ENCODE results near the gene UPF2.

UPF2 gene

GRCh38 chr10:11901454-11901832, 141.2 kb downstream of the UPF2 start:
- TF ChIP-seq, protein P1, sequence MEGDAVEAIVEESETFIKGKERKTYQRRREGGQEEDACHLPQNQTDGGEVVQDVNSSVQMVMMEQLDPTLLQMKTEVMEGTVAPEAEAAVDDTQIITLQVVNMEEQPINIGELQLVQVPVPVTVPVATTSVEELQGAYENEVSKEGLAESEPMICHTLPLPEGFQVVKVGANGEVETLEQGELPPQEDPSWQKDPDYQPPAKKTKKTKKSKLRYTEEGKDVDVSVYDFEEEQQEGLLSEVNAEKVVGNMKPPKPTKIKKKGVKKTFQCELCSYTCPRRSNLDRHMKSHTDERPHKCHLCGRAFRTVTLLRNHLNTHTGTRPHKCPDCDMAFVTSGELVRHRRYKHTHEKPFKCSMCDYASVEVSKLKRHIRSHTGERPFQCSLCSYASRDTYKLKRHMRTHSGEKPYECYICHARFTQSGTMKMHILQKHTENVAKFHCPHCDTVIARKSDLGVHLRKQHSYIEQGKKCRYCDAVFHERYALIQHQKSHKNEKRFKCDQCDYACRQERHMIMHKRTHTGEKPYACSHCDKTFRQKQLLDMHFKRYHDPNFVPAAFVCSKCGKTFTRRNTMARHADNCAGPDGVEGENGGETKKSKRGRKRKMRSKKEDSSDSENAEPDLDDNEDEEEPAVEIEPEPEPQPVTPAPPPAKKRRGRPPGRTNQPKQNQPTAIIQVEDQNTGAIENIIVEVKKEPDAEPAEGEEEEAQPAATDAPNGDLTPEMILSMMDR (conservative IDR thresholded peaks at IDR 0.05; ENCODE audit: control insufficient read depth, insufficient read depth, low read depth, low read length): no peak
- DNase-seq (ENCODE audit: low read depth): no peak
- no peak overlapping the region for H3K4me3 ChIP-seq (ENCODE audit: control insufficient read depth, low read depth, low read length)

GRCh38 chr10:11901036-11901301, 141.6 kb downstream of the UPF2 start:
- TF ChIP-seq, protein P1 (conservative IDR thresholded peaks at IDR 0.05; ENCODE audit: control insufficient read depth, insufficient read depth, low read depth, low read length): no peak
- no peak for DNase-seq (ENCODE audit: low read depth)
- no peak overlapping the region for H3K4me3 ChIP-seq (ENCODE audit: control insufficient read depth, low read depth, low read length)

DNA sequence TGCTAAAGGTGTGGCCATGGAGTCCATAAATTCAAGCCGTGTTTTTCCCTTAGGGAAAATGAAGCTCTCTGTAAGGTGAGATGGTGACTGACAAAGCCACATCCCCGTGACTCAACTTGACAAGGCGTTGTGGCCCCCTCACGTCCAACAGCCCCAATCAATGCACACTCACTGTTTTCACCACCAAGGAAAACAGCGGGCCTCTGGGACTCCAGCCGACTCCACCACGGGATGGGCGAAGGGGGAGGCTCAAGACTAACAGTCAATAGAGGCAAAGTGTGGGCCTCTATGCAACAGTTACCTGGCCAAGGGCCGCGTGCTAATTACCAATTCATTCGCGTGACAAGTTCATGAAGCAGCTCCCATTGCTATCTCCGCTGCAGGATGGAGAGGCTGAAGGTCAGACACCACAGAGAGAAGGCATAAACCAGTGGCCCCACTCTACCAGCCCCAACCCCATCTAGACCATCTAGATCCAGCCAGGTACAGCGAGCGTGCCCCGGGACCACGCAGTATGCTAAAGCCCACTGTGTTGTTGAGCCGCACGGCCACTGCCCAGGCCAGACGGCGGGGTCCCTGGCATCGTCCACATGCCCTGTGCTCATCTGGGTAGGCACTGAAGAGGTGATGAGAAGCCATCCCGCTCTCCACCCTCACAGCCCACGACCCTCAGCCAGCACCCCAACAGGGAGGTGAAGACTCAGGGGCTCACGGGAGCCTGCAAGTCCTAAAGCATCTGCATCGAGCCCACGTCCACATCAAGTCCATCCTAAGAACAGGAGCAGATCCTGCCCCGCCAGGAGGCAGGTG, 143.3 kb downstream of the UPF2 start:
- DNase-seq (ENCODE audit: low read depth): no peak
- TF ChIP-seq, protein P1 (conservative IDR thresholded peaks at IDR 0.05; ENCODE audit: control insufficient read depth, insufficient read depth, low read depth, low read length): no peak
- no peak overlapping the region for H3K4me3 ChIP-seq (ENCODE audit: control insufficient read depth, low read depth, low read length)

DNA sequence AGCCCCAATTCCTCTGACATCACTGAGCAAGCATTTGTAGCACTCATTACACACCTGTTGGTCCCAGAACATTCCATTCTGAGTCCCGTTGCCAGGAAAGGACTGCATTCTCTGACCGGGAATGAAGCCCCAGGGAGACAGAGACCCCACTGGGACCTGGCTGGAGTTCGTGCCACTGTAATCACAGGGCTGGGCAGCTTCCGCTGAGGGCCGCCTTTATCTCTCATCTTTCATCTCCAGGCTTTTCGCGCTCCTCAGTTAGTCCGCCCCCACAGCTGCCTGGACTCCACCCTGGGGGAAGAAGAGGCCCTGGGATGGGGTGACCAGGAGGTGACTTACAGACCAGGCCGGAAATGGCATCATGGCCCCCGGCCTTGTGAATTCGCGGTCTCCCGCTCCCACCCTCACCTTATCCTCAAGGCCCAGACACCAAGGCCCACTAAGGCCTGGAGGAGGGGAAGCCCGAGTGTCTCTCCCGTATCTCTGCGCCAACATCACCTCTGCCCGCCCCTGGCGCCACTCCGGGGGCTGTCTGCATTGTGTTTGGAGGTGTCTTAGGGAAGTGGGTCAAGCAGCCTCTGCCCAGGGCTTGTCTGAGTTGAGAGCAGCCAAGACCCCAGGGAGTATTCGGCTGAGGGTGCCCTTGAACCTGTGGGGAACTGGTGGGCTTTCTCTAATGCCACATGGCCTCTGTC, 144.1 kb downstream of the UPF2 start:
- TF ChIP-seq, protein P1 (conservative IDR thresholded peaks at IDR 0.05; ENCODE audit: control insufficient read depth, insufficient read depth, low read depth, low read length): no peak
- no peak for DNase-seq (ENCODE audit: low read depth)
- no peak overlapping the region for H3K4me3 ChIP-seq (ENCODE audit: control insufficient read depth, low read depth, low read length)

GRCh38 chr10:11898033-11898371, 144.6 kb downstream of the UPF2 start:
- DNase-seq (ENCODE audit: low read depth): no peak
- no peak overlapping the region for H3K4me3 ChIP-seq (ENCODE audit: control insufficient read depth, low read depth, low read length)
- TF ChIP-seq, protein P1 (conservative IDR thresholded peaks at IDR 0.05; ENCODE audit: control insufficient read depth, insufficient read depth, low read depth, low read length): no peak

- TF ChIP-seq, protein P1 (conservative IDR thresholded peaks at IDR 0.05; ENCODE audit: control insufficient read depth, insufficient read depth, low read depth, low read length): no peak
- no peak overlapping the region for H3K4me3 ChIP-seq (ENCODE audit: control insufficient read depth, low read depth, low read length)
- DNase-seq (ENCODE audit: low read depth): no peak
Observed at GRCh38 chr10:11896549-11897200, 145.9 kb downstream of the UPF2 start.
